PC-9 (cell line): ENCODE results near the gene COL21A1. TPM values are rescaled to one million over a fixed set of nuclear protein-coding genes. Genes with fewer than 3 reads are reported as not detected.

Source experiments
- BruUV-seq: library from RNA; stranded (reverse); fragments of 400-500 nt; replicated peaks from 2 replicates; lab custom pipeline; 2021; lab: Mats Ljungman, UMichigan
- CTCF ChIA-PET: fragments of 300-600 bp; sonication (Branson Sonifier 250); formaldehyde crosslinking; loops from one replicate; lab custom pipeline; 2022; ENCODE audit warnings: antibody characterized with exemption; lab: Charles Lee
- POLR2A ChIA-PET: fragments of 300-600 bp; sonication (Branson Sonifier 250); formaldehyde crosslinking; loops from one replicate; lab custom pipeline; 2022; ENCODE audit warnings: antibody characterized with exemption; ENCODE audit not compliant: unreplicated experiment; lab: Charles Lee
- DNase-seq, 2 experiments: peaks; one replicate each; pipeline versions ENCODE4 v3.0.0 to v3.0.0-alpha.2; 2015 to 2022; ENCODE audit warnings: mixed read lengths in 1 of 2
- H2AFZ ChIP-seq: fragments of 200-600 bp; sonication (generic); 2 replicates; pipeline ENCODE4 v1.8.1; 2017; ENCODE audit warnings: antibody characterized with exemption
- H3F3A ChIP-seq: fragments of 200-600 bp; sonication (generic); 2 replicates; pipeline ENCODE4 v1.8.1; 2017; ENCODE audit warnings: antibody characterized with exemption, mild to moderate bottlenecking, low read depth; ENCODE audit not compliant: insufficient read depth
- H3K27ac ChIP-seq: fragments of 200-600 bp; sonication (generic); 2 replicates; pipeline ENCODE4 v1.6.1; 2016; ENCODE audit warnings: mixed run types
- H3K27me3 ChIP-seq: fragments of 200-600 bp; sonication (generic); 2 replicates; pipeline ENCODE4 v1.6.1; 2016; ENCODE audit warnings: low read depth, mixed run types; ENCODE audit not compliant: insufficient read depth
- H3K36me3 ChIP-seq: fragments of 200-600 bp; sonication (generic); 2 replicates; pipeline ENCODE4 v1.6.1; 2016; ENCODE audit warnings: low read depth, mixed run types
- H3K4me1 ChIP-seq: fragments of 200-600 bp; sonication (generic); replicated peaks from 2 replicates; pipeline ENCODE4 v1.6.1; 2016; ENCODE audit warnings: mixed run types; ENCODE audit not compliant: insufficient read depth
- H3K4me2 ChIP-seq: fragments of 200-600 bp; sonication (generic); 2 replicates; pipeline ENCODE4 v1.6.1; 2017; ENCODE audit warnings: mixed run types
- H3K4me3 ChIP-seq: fragments of 200-600 bp; sonication (generic); 2 replicates; pipeline ENCODE4 v1.6.1; 2016; ENCODE audit warnings: mixed run types
- H3K79me2 ChIP-seq: fragments of 200-600 bp; sonication (generic); 2 replicates; pipeline ENCODE4 v1.6.1; 2017; ENCODE audit warnings: low read depth, mixed run types
- H3K9me2 ChIP-seq: fragments of 200-600 bp; sonication (generic); 2 replicates; pipeline ENCODE4 v1.8.1; 2017; ENCODE audit warnings: mild to moderate bottlenecking; ENCODE audit not compliant: insufficient read depth
- H3K9me3 ChIP-seq: fragments of 200-600 bp; sonication (generic); 2 replicates; pipeline ENCODE4 v1.8.1; 2016; ENCODE audit warnings: low read depth; ENCODE audit not compliant: insufficient read depth
- H4K20me1 ChIP-seq: fragments of 200-600 bp; sonication (generic); 2 replicates; pipeline ENCODE4 v1.8.1; 2017; ENCODE audit not compliant: insufficient read depth
- EZH2 ChIP-seq: fragments of 200-600 bp; sonication (generic); IDR thresholded peaks from 2 replicates; pipeline ENCODE4 v1.8.0; 2017; ENCODE audit warnings: antibody characterized with exemption, low read depth
- intact Hi-C: fragments of 100-400 bp; cut with micrococcal nuclease; formaldehyde crosslinking; loops from one replicate; pipeline ENCODE4 v1.10.0; 2022; ENCODE audit not compliant: unreplicated experiment
- total RNA-seq: library from RNA; stranded (reverse); gene quantifications from 2 replicates; pipeline ENCODE4 v1.2.3, GENCODE V29; 2021
- TF ChIP-seq, protein P1 (sequence below): fragments of 200-600 bp; sonication (generic); conservative IDR thresholded peaks from 2 replicates; pipeline ENCODE4 v1.6.1; 2017; ENCODE audit warnings: mixed run types, antibody characterized with exemption, mild to moderate bottlenecking, moderate library complexity

COL21A1 gene
- total RNA-seq, 1 experiment from 2014 or later = not detected

DNA sequence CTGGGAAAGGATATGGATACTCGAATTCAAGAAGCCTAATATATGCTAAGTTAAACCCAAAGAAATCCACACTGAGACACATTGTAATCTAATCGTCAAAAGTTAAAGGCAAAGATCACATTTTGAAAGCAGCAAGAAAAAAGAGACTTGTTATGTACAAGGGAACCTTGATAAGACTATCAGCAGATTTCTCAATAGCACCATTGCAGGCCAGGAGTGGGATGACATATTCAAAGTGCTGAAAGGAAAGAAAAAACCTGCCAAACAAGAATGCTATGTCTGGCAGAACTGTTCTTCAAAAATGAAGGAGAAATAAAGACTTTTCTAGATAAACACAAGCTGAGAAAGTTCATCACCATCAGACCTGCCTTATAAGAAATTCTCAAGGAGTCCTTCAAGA lies 75.2 kb downstream of the COL21A1 start:
- CTCF ChIA-PET = no interaction called here
- intact Hi-C loops = no loop called here
- DNase-seq = no peak

DNA sequence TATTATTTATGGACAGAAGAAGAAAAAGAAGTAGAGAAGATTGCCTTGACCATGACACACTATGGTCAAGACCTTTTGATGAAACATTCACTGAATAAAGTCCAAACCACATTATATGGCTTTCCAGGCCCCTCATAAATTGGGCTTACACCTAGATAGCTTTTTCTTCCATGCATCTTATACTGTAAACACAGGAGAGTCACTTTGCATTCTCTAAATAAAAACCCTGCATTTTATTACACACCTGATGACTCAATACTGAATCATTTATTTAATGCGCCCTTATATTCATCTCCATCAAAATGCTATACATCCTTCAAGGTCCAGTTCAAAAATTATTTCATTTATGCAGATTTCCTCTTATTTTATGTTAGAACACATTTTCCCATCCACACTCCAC lies 78.0 kb downstream of the COL21A1 start:
- no peak overlapping the region for H3K4me3 ChIP-seq
- no peak for TF ChIP-seq EZH2
- TF ChIP-seq, protein P1, sequence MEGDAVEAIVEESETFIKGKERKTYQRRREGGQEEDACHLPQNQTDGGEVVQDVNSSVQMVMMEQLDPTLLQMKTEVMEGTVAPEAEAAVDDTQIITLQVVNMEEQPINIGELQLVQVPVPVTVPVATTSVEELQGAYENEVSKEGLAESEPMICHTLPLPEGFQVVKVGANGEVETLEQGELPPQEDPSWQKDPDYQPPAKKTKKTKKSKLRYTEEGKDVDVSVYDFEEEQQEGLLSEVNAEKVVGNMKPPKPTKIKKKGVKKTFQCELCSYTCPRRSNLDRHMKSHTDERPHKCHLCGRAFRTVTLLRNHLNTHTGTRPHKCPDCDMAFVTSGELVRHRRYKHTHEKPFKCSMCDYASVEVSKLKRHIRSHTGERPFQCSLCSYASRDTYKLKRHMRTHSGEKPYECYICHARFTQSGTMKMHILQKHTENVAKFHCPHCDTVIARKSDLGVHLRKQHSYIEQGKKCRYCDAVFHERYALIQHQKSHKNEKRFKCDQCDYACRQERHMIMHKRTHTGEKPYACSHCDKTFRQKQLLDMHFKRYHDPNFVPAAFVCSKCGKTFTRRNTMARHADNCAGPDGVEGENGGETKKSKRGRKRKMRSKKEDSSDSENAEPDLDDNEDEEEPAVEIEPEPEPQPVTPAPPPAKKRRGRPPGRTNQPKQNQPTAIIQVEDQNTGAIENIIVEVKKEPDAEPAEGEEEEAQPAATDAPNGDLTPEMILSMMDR = no peak
- H3K27me3 ChIP-seq = no peaks in the 10 kb centered on the region
- no peaks in the 10 kb centered on the region for H3K9me2 ChIP-seq
- H3K4me1 ChIP-seq = no peaks in the 10 kb centered on the region
- no peaks in the 10 kb centered on the region for H3K79me2 ChIP-seq
- DNase-seq = no peak
- H3F3A ChIP-seq = no peaks in the 10 kb centered on the region
- ChIA-PET CTCF (no interaction called here), POLR2A (no interaction called here)
- no peak overlapping the region for H3K4me2 ChIP-seq
- H3K9me3 ChIP-seq = peaks cover 13% of the 10 kb centered on the region
- intact Hi-C loops = no loop called here
- no peak overlapping the region for H2AFZ ChIP-seq
- H3K36me3 ChIP-seq = no peaks in the 10 kb centered on the region
- no TSS peak for BruUV-seq
- no peak overlapping the region for H3K27ac ChIP-seq
- H4K20me1 ChIP-seq = no peaks in the 10 kb centered on the region

More for the DNA sequence above, 75.2 kb downstream of the COL21A1 start:
- no peaks in the 10 kb centered on the region for H4K20me1 ChIP-seq
- TF ChIP-seq EZH2 = no peak
- TF ChIP-seq, protein P1 = no peak
- H3K79me2 ChIP-seq = no peaks in the 10 kb centered on the region
- no TSS peak for BruUV-seq
- POLR2A ChIA-PET = no interaction called here
- no peaks in the 10 kb centered on the region for H3K4me1 ChIP-seq
- H3K4me2 ChIP-seq = no peak overlapping the region
- H3K9me2 ChIP-seq = no peaks in the 10 kb centered on the region
- H3K9me3 ChIP-seq = peaks cover 13% of the 10 kb centered on the region
- H3K4me3 ChIP-seq = no peak overlapping the region
- no peak overlapping the region for H3K27ac ChIP-seq
- H2AFZ ChIP-seq = no peak overlapping the region
- no peaks in the 10 kb centered on the region for H3K27me3 ChIP-seq
- H3K36me3 ChIP-seq = no peaks in the 10 kb centered on the region
- H3F3A ChIP-seq = no peaks in the 10 kb centered on the region

DNA sequence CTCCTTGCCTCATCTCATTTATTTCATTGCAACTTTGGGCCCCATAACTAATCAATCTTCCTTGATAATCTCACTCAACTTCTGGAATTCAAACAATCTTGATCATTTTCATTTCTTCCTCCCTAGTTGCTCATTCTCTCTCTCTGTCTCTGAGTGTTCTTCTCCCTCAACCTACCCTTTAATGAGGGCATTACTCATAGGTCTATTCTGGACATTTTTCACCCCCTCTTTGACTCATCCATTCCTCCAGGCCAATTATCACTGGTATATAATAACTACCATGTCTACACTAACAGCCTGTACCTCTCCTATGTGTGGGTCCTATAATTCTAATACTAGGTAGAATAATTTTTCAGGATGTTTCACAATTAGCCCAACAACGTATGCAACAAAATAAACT lies 78.8 kb downstream of the COL21A1 start:
- H4K20me1 ChIP-seq = no peaks in the 10 kb centered on the region
- no peaks in the 10 kb centered on the region for H3K27me3 ChIP-seq
- H3K4me1 ChIP-seq = no peaks in the 10 kb centered on the region
- H3K9me3 ChIP-seq = peaks cover 8% of the 10 kb centered on the region
- H3F3A ChIP-seq = no peaks in the 10 kb centered on the region
- no peaks in the 10 kb centered on the region for H3K79me2 ChIP-seq
- H3K9me2 ChIP-seq = no peaks in the 10 kb centered on the region
- no peak overlapping the region for H3K4me3 ChIP-seq
- no TSS peak for BruUV-seq
- no peaks in the 10 kb centered on the region for H3K36me3 ChIP-seq
- TF ChIP-seq, protein P1 = no peak
- TF ChIP-seq EZH2 = no peak
- no peak overlapping the region for H2AFZ ChIP-seq
- no peak for DNase-seq
- intact Hi-C loops = no loop called here
- no peak overlapping the region for H3K4me2 ChIP-seq
- CTCF ChIA-PET = no interaction called here
- POLR2A ChIA-PET = no interaction called here
- H3K27ac ChIP-seq = no peak overlapping the region
